Astrocyte (in vitro differentiated cells and primary cell): Measurements from ENCODE around the gene CALD1.

Experiments
- CTCF ChIP-seq: IDR thresholded peaks from 2 replicates; pipeline ENCODE4 v1.5.1; 2011; ENCODE audit warnings: low read depth, mild to moderate bottlenecking, inconsistent platforms, low read length, moderate library complexity; ENCODE audit not compliant: insufficient read depth
- EZH2 ChIP-seq: IDR thresholded peaks from 2 replicates; pipeline ENCODE4 v1.6.1; 2012; ENCODE audit warnings: mild to moderate bottlenecking, low read length, inconsistent platforms; ENCODE audit not compliant: insufficient read depth

- TF ChIP-seq CTCF (no peak), EZH2 (no peak)
Observed at GRCh38 chr7:135012229-135012628, 232.8 kb downstream of the CALD1 start.
